ENCODE measurements around the gene LMO1. TPM values are rescaled to one million over a fixed set of nuclear protein-coding genes. Genes with fewer than 3 reads are reported as not detected.

Gene LMO1
- polyA plus RNA-seq, 1 of the 3 experiments (the other 2 are of a cell fraction) = 0.12 TPM

DNA sequence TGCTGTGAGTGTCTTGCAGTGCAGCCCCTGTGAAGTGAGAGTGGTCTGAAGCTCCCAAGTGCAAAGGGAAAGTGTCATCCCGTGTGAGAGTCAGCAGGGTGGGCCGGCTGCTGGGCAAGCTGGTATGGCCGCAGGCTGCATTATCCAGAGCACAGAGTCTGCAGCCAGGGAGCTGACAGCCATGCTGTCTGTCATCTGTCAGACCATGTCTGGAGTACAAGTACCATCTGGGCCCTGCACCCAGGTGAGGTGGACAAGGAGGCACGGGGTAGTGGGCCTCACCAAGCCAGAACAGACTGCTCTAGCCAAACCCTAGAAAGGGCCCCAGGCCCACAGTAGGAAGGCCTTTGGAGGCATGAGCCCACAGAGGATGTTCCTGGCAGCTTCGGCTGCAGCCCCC lies 20.2 kb downstream of the LMO1 start (continued):
- TF ChIP-seq, protein P1, sequence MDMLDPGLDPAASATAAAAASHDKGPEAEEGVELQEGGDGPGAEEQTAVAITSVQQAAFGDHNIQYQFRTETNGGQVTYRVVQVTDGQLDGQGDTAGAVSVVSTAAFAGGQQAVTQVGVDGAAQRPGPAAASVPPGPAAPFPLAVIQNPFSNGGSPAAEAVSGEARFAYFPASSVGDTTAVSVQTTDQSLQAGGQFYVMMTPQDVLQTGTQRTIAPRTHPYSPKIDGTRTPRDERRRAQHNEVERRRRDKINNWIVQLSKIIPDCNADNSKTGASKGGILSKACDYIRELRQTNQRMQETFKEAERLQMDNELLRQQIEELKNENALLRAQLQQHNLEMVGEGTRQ (IDR thresholded peaks at IDR 0.05; ENCODE audit: borderline replicate concordance, low read depth, low read length) = no peak
- TF ChIP-seq, protein P2, sequence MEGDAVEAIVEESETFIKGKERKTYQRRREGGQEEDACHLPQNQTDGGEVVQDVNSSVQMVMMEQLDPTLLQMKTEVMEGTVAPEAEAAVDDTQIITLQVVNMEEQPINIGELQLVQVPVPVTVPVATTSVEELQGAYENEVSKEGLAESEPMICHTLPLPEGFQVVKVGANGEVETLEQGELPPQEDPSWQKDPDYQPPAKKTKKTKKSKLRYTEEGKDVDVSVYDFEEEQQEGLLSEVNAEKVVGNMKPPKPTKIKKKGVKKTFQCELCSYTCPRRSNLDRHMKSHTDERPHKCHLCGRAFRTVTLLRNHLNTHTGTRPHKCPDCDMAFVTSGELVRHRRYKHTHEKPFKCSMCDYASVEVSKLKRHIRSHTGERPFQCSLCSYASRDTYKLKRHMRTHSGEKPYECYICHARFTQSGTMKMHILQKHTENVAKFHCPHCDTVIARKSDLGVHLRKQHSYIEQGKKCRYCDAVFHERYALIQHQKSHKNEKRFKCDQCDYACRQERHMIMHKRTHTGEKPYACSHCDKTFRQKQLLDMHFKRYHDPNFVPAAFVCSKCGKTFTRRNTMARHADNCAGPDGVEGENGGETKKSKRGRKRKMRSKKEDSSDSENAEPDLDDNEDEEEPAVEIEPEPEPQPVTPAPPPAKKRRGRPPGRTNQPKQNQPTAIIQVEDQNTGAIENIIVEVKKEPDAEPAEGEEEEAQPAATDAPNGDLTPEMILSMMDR (IDR thresholded peaks at IDR 0.05) = no peak
- TF ChIP-seq FOXM1 (IDR thresholded peaks at IDR 0.05; ENCODE audit: low read depth) = no peak
- TF ChIP-seq GATA2 (CRISPR knock-in tag; IDR thresholded peaks at IDR 0.05) = peak; percentile 56; the same call in 1 of the 2 replicates
- no peak for TF ChIP-seq EZH2phosphoT487 (IDR thresholded peaks at IDR 0.05; ENCODE audit: borderline replicate concordance, low read depth)
- TF ChIP-seq ELF1 (IDR thresholded peaks at IDR 0.05) = no peak
- TF ChIP-seq CHD2 (IDR thresholded peaks at IDR 0.05; ENCODE audit: low read length, partially characterized antibody) = peak; percentile 63
- no peak for TF ChIP-seq TEAD4 (IDR thresholded peaks at IDR 0.05; ENCODE audit: borderline replicate concordance, insufficient read depth)
- no peak for TF ChIP-seq RXRA (IDR thresholded peaks at IDR 0.05; ENCODE audit: borderline replicate concordance, low read depth)
- TF ChIP-seq, protein P3, sequence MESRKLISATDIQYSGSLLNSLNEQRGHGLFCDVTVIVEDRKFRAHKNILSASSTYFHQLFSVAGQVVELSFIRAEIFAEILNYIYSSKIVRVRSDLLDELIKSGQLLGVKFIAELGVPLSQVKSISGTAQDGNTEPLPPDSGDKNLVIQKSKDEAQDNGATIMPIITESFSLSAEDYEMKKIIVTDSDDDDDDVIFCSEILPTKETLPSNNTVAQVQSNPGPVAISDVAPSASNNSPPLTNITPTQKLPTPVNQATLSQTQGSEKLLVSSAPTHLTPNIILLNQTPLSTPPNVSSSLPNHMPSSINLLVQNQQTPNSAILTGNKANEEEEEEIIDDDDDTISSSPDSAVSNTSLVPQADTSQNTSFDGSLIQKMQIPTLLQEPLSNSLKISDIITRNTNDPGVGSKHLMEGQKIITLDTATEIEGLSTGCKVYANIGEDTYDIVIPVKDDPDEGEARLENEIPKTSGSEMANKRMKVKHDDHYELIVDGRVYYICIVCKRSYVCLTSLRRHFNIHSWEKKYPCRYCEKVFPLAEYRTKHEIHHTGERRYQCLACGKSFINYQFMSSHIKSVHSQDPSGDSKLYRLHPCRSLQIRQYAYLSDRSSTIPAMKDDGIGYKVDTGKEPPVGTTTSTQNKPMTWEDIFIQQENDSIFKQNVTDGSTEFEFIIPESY (IDR thresholded peaks at IDR 0.05; ENCODE audit: borderline replicate concordance, low read depth) = no peak
- TF ChIP-seq MEF2A (IDR thresholded peaks at IDR 0.05; ENCODE audit: borderline replicate concordance, low read depth) = no peak
- peak; percentile 93 for TF ChIP-seq MXI1 (IDR thresholded peaks at IDR 0.05; ENCODE audit: low read depth, low read length)
- TF ChIP-seq NRF1 (IDR thresholded peaks at IDR 0.05; ENCODE audit: low read depth, low read length) = no peak
- no peak for TF ChIP-seq SIN3A (IDR thresholded peaks at IDR 0.05; ENCODE audit: borderline replicate concordance, low read depth, low read length)
- TF ChIP-seq RAD21 (IDR thresholded peaks at IDR 0.05; ENCODE audit: low read length) = 0 out of 2 replicates have a peak, but pooled peaks have one; percentile 5
- no peak for TF ChIP-seq FOXJ3 (CRISPR knock-in tag; IDR thresholded peaks at IDR 0.05)
- TF ChIP-seq, protein P4, sequence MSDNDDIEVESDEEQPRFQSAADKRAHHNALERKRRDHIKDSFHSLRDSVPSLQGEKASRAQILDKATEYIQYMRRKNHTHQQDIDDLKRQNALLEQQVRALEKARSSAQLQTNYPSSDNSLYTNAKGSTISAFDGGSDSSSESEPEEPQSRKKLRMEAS (IDR thresholded peaks at IDR 0.05; ENCODE audit: low read depth) = no peak
- TF ChIP-seq, protein P5, sequence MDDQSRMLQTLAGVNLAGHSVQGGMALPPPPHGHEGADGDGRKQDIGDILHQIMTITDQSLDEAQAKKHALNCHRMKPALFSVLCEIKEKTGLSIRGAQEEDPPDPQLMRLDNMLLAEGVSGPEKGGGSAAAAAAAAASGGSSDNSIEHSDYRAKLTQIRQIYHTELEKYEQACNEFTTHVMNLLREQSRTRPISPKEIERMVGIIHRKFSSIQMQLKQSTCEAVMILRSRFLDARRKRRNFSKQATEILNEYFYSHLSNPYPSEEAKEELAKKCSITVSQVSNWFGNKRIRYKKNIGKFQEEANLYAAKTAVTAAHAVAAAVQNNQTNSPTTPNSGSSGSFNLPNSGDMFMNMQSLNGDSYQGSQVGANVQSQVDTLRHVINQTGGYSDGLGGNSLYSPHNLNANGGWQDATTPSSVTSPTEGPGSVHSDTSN (IDR thresholded peaks at IDR 0.05) = no peak
- TF ChIP-seq POLR2AphosphoS5 (IDR thresholded peaks at IDR 0.05; ENCODE audit: low read depth, low read length) = no peak
- no peak for TF ChIP-seq FOSL2 (IDR thresholded peaks at IDR 0.05; ENCODE audit: borderline replicate concordance, low read depth)
